Breast epithelium (tissue), 4 donors: Measurements from ENCODE around the gene SNX11. TPM values are rescaled to one million over a fixed set of nuclear protein-coding genes. Genes with fewer than 3 reads are reported as not detected.
A peak's percentile ranks its signal among the peaks of the same experiment; 100 is the strongest.

Experiments used
- DNase-seq, 2 donors: peaks; one replicate each; pipeline ENCODE4 v3.0.0-alpha.2; 2019; ENCODE audit warnings: low spot score in 2 of 2
- H3K27ac ChIP-seq, 2 donors: fragments of 200-600 bp; sonication (generic) in 1 of 2; one replicate each; pipeline ENCODE4 v1.5.1; 2016 to 2019; ENCODE audit warnings: mild to moderate bottlenecking in 1 of 2
- H3K27me3 ChIP-seq, 2 donors: fragments of 200-600 bp; sonication (generic) in 1 of 2; one replicate each; pipeline versions ENCODE4 v1.5.1 to v1.6.0; 2017 to 2019; ENCODE audit warnings: control low read depth in 1 of 2, mild to moderate bottlenecking in 1 of 2
- H3K36me3 ChIP-seq: fragments of 200-600 bp; one replicate; pipeline ENCODE4 v1.5.1; 2019
- H3K4me1 ChIP-seq, 2 donors: fragments of 200-600 bp; sonication (generic); one replicate each; pipeline ENCODE4 v1.5.1; 2016 to 2019; ENCODE audit warnings: control low read depth in 1 of 2
- H3K4me3 ChIP-seq, 3 donors: fragments of 200-600 bp; sonication (generic); 1 replicate in 2 of 3; 2 replicates in 1 of 3; pipeline ENCODE4 v1.5.1; 2016 to 2019; ENCODE audit warnings: mild to moderate bottlenecking in 3 of 3, moderate library complexity in 2 of 3
- H3K9me3 ChIP-seq, 2 donors: fragments of 200-600 bp; sonication (generic) in 1 of 2; one replicate each; pipeline ENCODE4 v1.5.1; 2016 to 2019; ENCODE audit warnings: control low read depth in 1 of 2
- POLR2A ChIP-seq: fragments of 450-650 bp; IDR thresholded peaks from one replicate; pipeline ENCODE4 v1.6.1; 2016; ENCODE audit warnings: antibody characterized with exemption, mild to moderate bottlenecking, moderate library complexity
- POLR2AphosphoS5 ChIP-seq, 3 donors: sonication (generic); formaldehyde crosslinking; IDR thresholded peaks; one replicate each; pipeline ENCODE4 v1.6.1; 2017; ENCODE audit warnings: antibody characterized with exemption in 3 of 3
- intact Hi-C: fragments of 100-400 bp; cut with DNase I; formaldehyde crosslinking; loops from one replicate; pipeline ENCODE4 v1.15.1; 2023; ENCODE audit warnings: low total_unique reads
- total RNA-seq, 3 donors: library from RNA; depleted of rRNA; stranded (reverse); fragments of >200 nt; gene quantifications; one replicate each; pipeline ENCODE4 v1.1.0, GENCODE V29; 2016
- TF ChIP-seq, protein P1 (sequence below), 3 donors: fragments of 450-650 bp; IDR thresholded peaks; one replicate each; pipeline ENCODE4 v1.5.1; 2016 to 2017; ENCODE audit warnings: antibody characterized with exemption in 3 of 3, mild to moderate bottlenecking in 3 of 3, moderate library complexity in 3 of 3

SNX11 gene
- total RNA-seq, 3 donors from 2014 or later = 13.4 to 19.7 (median 14.2) TPM

GRCh38 chr17:48127371-48128051 is 19.9 kb downstream of the SNX11 start:
- intact Hi-C loops = no loop called here
- Histone ChIP-seq H3K4me1 (no peaks in the 10 kb centered on the region), H3K27me3 (no peaks in the 10 kb centered on the region), H3K36me3 (no peaks in the 10 kb centered on the region), H3K9me3 (no peaks in the 10 kb centered on the region), H3K27ac (peak overlapping the region; percentile 68 to 71), H3K4me3 (no peak overlapping the region)
- peak in 1 of 2 donors; percentile 78 for DNase-seq
- no peak for TF ChIP-seq POLR2A
- no peak for TF ChIP-seq POLR2AphosphoS5 (IDR thresholded peaks at IDR 0.05)
- TF ChIP-seq, protein P1, sequence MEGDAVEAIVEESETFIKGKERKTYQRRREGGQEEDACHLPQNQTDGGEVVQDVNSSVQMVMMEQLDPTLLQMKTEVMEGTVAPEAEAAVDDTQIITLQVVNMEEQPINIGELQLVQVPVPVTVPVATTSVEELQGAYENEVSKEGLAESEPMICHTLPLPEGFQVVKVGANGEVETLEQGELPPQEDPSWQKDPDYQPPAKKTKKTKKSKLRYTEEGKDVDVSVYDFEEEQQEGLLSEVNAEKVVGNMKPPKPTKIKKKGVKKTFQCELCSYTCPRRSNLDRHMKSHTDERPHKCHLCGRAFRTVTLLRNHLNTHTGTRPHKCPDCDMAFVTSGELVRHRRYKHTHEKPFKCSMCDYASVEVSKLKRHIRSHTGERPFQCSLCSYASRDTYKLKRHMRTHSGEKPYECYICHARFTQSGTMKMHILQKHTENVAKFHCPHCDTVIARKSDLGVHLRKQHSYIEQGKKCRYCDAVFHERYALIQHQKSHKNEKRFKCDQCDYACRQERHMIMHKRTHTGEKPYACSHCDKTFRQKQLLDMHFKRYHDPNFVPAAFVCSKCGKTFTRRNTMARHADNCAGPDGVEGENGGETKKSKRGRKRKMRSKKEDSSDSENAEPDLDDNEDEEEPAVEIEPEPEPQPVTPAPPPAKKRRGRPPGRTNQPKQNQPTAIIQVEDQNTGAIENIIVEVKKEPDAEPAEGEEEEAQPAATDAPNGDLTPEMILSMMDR (IDR thresholded peaks at IDR 0.05) = no peak

DNA sequence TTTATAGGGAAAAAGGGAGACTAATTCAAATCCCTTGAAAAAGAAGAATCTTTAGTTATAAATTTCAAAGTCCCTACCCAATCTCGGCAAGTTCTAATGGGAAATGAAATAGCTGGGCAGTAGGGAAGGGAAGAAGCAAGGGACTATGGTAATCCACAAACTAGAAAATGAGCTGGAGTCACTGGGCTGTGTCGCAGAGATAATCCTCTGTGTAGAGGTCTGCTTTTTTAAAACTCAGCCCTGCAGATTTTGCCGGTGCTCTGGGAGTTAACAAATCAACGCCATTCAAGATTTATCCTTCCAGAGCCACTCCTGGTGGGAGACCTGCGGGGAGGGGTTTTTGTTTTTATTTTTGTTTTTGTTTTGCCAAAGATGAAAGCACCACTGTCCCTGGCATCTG is 20.8 kb downstream of the SNX11 start:
- H3K9me3 ChIP-seq = no peaks in the 10 kb centered on the region
- no peak for DNase-seq
- TF ChIP-seq POLR2AphosphoS5 (IDR thresholded peaks at IDR 0.05) (no peak), POLR2A (no peak)
- TF ChIP-seq, protein P1 (IDR thresholded peaks at IDR 0.05) = no peak
- no peaks in the 10 kb centered on the region for H3K27me3 ChIP-seq
- H3K4me3 ChIP-seq = no peak overlapping the region
- H3K36me3 ChIP-seq = no peaks in the 10 kb centered on the region
- H3K27ac ChIP-seq = no peak overlapping the region
- no peaks in the 10 kb centered on the region for H3K4me1 ChIP-seq
- intact Hi-C loops = no loop called here

- TF ChIP-seq POLR2A (no peak), POLR2AphosphoS5 (IDR thresholded peaks at IDR 0.05) (no peak)
- TF ChIP-seq, protein P1 (IDR thresholded peaks at IDR 0.05) = no peak
- no peak overlapping the region for H3K27ac ChIP-seq
- H3K4me3 ChIP-seq = no peak overlapping the region
- intact Hi-C loops = loop anchor here (1.0 kb wide), 1 partner anchor 8 kb away; no protein-coding TSS in a partner anchor
- no peaks in the 10 kb centered on the region for H3K4me1 ChIP-seq
- no peaks in the 10 kb centered on the region for H3K27me3 ChIP-seq
- DNase-seq = no peak
- H3K36me3 ChIP-seq = no peaks in the 10 kb centered on the region
- no peaks in the 10 kb centered on the region for H3K9me3 ChIP-seq
Measured at GRCh38 chr17:48129981-48130380, 22.4 kb downstream of the SNX11 start.

- intact Hi-C loops = no loop called here
Measured at GRCh38 chr17:48131216-48131824, 23.8 kb downstream of the SNX11 start.

GRCh38 chr17:48132385-48132784 is 24.8 kb downstream of the SNX11 start:
- H3K27ac ChIP-seq = no peak overlapping the region
- H3K4me3 ChIP-seq = no peak overlapping the region
- no peaks in the 10 kb centered on the region for H3K9me3 ChIP-seq
- H3K36me3 ChIP-seq = no peaks in the 10 kb centered on the region
- H3K4me1 ChIP-seq = no peaks in the 10 kb centered on the region
- H3K27me3 ChIP-seq = no peaks in the 10 kb centered on the region
- TF ChIP-seq POLR2AphosphoS5 (IDR thresholded peaks at IDR 0.05) (no peak), POLR2A (no peak)
- TF ChIP-seq, protein P1 (IDR thresholded peaks at IDR 0.05) = no peak
- DNase-seq = no peak
- intact Hi-C loops = no loop called here

More at GRCh38 chr17:48131216-48131824, 23.8 kb downstream of the SNX11 start:
- DNase-seq = peak in 1 of 2 donors; percentile 44
- TF ChIP-seq POLR2AphosphoS5 (IDR thresholded peaks at IDR 0.05) = no peak
- TF ChIP-seq, protein P1 (IDR thresholded peaks at IDR 0.05) = peak; percentile 57 to 85 (median 79)
- TF ChIP-seq POLR2A = no peak
- Histone ChIP-seq H3K27me3 (no peaks in the 10 kb centered on the region), H3K27ac (no peak overlapping the region), H3K9me3 (no peaks in the 10 kb centered on the region), H3K4me1 (no peaks in the 10 kb centered on the region), H3K36me3 (no peaks in the 10 kb centered on the region), H3K4me3 (no peak overlapping the region)
